Measurements from ENCODE around the gene LIN37. TPM values are rescaled to one million over a fixed set of nuclear protein-coding genes. Genes with fewer than 3 reads are reported as not detected.

The LIN37 gene
- total and polyA plus RNA-seq, 12 donors: 4.0 to 29.4 (median 5.0) TPM

- H3K27me3 ChIP-seq: no peaks in the 10 kb centered on the region
- intact Hi-C loops (cut with DNase I): no loop called here
- 84 to 87% methylated on average over 22 of the region's 22 CpGs for WGBS, 2 donors
- peaks cover 0 to 26% (median 17%) of the 10 kb centered on the region in 9 donors for H3K4me1 ChIP-seq
- no peaks in the 10 kb centered on the region for H3K9me3 ChIP-seq
- ATAC-seq (no peak), DNase-seq (no peak)
- H3K27ac ChIP-seq: no peak overlapping the region
- no peak overlapping the region for H3K4me3 ChIP-seq
- no peak for TF ChIP-seq CTCF (IDR thresholded peaks at IDR 0.05)
- H3K36me3 ChIP-seq: peaks cover 0 to 74% (median 28%) of the 10 kb centered on the region in 9 donors
These were observed 11.2 kb upstream of the LIN37 start for GRCh38 chr19:35736913-35737886.

- H3K4me3 ChIP-seq: no peak overlapping the region
- TF ChIP-seq CTCF (IDR thresholded peaks at IDR 0.05): no peak
- ATAC-seq (no peak), DNase-seq (no peak)
- intact Hi-C loops (cut with DNase I): no loop called here
- H3K9me3 ChIP-seq: no peaks in the 10 kb centered on the region
- H3K4me1 ChIP-seq: peaks cover 0 to 36% (median 17%) of the 10 kb centered on the region in 9 donors
- H3K27ac ChIP-seq: no peak overlapping the region
- peaks cover 0 to 71% (median 21%) of the 10 kb centered on the region in 9 donors for H3K36me3 ChIP-seq
- WGBS, 2 donors: 92% methylated on average over 37 of the region's 37 CpGs
- H3K27me3 ChIP-seq: no peaks in the 10 kb centered on the region
These were observed 10.1 kb upstream of the LIN37 start for GRCh38 chr19:35738021-35738886.

GRCh38 chr19:35738887-35739229, 9.5 kb upstream of the LIN37 start:
- no peak for ATAC-seq
- Histone ChIP-seq H3K27ac (peak overlapping the region in 2 of 10 donors; percentile 15 to 95), H3K4me1 (peaks cover 0 to 42% (median 20%) of the 10 kb centered on the region in 9 donors)

More at GRCh38 chr19:35738887-35739229, 9.5 kb upstream of the LIN37 start:
- H3K27me3 ChIP-seq: no peaks in the 10 kb centered on the region
- WGBS, 2 donors: 83 to 88% methylated on average over 2 of the region's 2 CpGs
- no peaks in the 10 kb centered on the region for H3K9me3 ChIP-seq
- H3K36me3 ChIP-seq: peaks cover 0 to 65% (median 17%) of the 10 kb centered on the region in 9 donors
- no peak for TF ChIP-seq CTCF (IDR thresholded peaks at IDR 0.05)
- intact Hi-C loops (cut with DNase I): no loop called here
- H3K4me3 ChIP-seq: no peak overlapping the region
- DNase-seq: no peak
